H7 (cell line): ENCODE results near the gene ARMC10. TPM values are rescaled to one million over a fixed set of nuclear protein-coding genes. Genes with fewer than 3 reads are reported as not detected.
"Not testable (repeated sequence)": the region's sequence is repeated elsewhere in the genome, so short reads cannot be mapped to it uniquely, and the experiment has no call there.

Experiments used
- DNase-seq: peaks from one replicate; pipeline ENCODE4 v3.0.0; 2012
- H3K27me3 ChIP-seq: 2 replicates; pipeline ENCODE4 v1.6.0; 2011; ENCODE audit warnings: mild to moderate bottlenecking, low read length; ENCODE audit not compliant: control insufficient read depth, insufficient read depth
- H3K36me3 ChIP-seq: replicated peaks from 2 replicates; pipeline ENCODE4 v1.5.1; 2011; ENCODE audit warnings: low read length; ENCODE audit not compliant: control insufficient read depth, insufficient read depth
- H3K4me3 ChIP-seq: 2 replicates; pipeline ENCODE4 v1.5.1; 2011; ENCODE audit warnings: low read depth, mild to moderate bottlenecking, control low read depth, low read length, moderate library complexity; ENCODE audit not compliant: insufficient read depth
- total RNA-seq: library from RNA; depleted of rRNA; stranded (reverse); fragments of >200 nt; shearing (Covaris generic); gene quantifications from 2 replicates; pipeline ENCODE4 v1.2.3, GENCODE V29; 2014; rRNA removed

The ARMC10 gene
- total RNA-seq: 30.1 and 36.9 TPM in 2 replicates

DNA sequence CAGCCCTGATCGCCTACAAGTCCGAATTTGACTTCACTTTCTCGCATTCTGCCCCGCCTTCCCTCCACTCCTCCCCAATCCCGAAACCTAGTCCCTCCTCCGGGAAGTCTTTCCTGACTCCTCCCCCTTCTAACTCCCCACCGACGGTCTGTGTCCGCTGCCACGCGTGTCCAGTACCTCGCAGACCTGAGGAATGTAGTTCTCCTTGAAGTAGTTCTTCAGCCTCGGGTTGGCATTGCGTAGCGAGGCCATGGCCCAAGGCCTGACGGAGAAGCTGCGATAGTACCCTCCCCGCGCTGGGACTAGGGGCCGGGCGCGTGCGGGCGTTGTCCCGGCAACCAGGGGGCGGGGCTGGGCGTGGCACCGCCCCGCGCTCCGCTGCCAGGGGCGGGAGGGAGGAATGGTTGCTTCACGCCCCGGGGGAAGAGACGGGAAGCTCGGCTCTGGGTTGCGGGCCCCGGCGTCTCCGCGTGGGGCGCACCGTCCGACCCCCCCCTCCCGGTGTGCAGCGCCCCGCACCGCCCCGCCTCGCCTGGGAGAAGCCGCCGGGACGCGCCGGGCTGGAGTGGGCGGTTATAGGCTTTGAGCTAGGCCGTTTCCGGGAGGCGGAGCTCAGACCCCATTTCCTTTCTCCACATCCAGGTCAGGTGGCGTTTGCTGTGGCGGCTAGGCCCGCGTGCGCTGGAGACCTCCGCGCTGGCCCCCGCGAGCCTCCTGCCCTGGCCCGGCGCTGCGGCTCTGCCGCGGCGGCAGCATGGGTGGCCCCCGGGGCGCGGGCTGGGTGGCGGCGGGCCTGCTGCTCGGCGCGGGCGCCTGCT is at the start of gene ARMC10, which contains the start of gene FBXL13:
Gene ARMC10, plus strand, starts transcription at position 622 of the 818 bp plus-strand sequence. Its CDS starts 133 bp downstream, at position 755.
Gene FBXL13, minus strand, starts transcription at position 278 of the 818 bp plus-strand sequence.
- peak; percentile 95 for DNase-seq
- Histone ChIP-seq H3K36me3 (no peaks in the 10 kb centered on the region), H3K4me3 (peak within 1 kb of the TSS; percentile 78), H3K27me3 (no peaks in the 10 kb centered on the region)

DNA sequence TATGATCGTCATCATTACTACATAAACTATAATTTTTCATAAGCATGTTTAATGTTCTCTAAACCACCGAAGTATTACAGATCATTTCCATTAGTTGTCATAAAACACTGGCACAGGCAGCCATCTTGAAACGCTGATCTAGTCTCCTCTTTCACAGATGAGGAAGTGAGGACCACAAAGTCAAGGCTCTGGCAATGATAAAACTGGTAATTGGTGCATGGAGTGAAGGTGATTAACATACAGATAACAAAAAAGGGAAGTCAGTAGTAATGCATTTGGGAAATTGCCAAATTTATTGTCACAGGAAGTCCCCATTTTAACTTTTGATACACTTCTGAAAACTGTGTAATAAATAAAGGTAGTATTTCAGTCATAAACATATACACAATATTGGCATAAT is 49.6 kb upstream of the ARMC10 start:
- H3K4me3 ChIP-seq: no peak overlapping the region
- no peak for DNase-seq
- no peaks in the 10 kb centered on the region for H3K27me3 ChIP-seq
- H3K36me3 ChIP-seq: no peaks in the 10 kb centered on the region

DNA sequence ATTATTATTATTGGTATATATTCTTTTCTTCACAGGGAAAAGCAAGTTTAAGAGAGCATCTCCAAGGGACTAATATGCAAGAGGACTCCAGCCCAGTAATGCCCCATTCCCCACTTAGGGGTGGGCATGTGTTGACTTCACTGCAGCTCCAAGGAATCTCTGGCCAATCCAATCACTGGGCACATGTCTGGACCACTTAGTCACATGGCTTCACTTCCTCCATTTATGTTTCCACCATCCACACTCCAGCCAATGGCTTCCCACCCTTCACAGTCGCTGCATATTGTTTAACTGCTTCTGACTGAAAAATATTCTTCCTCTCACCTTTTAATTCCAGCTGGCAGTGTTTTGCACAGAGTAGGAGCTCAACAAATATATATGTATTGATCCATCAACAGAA is 43.9 kb upstream of the ARMC10 start:
- H3K4me3 ChIP-seq: no peak overlapping the region
- H3K27me3 ChIP-seq: no peaks in the 10 kb centered on the region
- no peak for DNase-seq
- H3K36me3 ChIP-seq: no peaks in the 10 kb centered on the region

DNA sequence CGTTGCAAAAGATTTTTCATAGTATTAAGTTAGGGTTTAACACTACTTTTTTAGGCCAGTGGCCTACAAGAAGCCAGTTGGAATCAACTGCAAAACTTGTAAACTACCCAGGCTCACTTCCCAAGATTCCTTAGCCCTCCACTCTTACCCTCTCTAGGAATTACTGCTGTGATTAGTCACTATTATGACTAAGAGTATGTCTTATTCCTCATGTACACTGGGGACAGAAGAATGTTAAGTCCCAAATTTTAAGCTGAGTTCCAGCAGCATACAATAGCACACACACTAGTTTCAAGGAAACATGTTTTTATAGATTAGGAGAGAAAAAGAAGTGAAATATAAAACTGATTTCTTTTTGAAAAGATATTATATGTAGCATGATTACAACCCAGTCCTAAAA is 43.2 kb upstream of the ARMC10 start:
- H3K4me3 ChIP-seq: no peak overlapping the region
- no peaks in the 10 kb centered on the region for H3K27me3 ChIP-seq
- no peak for DNase-seq
- H3K36me3 ChIP-seq: no peaks in the 10 kb centered on the region

DNA sequence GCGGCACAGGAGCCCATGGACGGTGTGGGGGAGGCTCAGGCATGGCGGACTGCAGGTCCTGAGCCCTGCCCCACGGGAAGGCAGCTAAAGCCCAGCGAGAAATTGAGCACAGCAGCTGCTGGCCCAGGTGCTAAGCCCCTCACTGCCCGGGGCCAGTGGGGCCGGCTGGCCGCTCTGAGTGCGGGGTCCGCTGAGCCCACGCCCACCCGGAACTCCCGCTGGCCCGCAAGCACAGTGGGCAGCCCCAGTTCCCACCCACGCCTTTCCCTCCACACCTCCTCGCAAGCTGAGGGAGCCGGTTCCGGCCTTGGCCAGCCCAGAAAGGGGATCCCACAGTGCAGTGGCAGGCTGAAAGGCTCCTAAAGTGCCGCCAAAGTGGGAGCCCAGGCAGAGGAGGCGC is 40.6 kb upstream of the ARMC10 start:
- not testable (repeated sequence) for DNase-seq, H3K27me3 ChIP-seq, H3K4me3 ChIP-seq, H3K36me3 ChIP-seq

DNA sequence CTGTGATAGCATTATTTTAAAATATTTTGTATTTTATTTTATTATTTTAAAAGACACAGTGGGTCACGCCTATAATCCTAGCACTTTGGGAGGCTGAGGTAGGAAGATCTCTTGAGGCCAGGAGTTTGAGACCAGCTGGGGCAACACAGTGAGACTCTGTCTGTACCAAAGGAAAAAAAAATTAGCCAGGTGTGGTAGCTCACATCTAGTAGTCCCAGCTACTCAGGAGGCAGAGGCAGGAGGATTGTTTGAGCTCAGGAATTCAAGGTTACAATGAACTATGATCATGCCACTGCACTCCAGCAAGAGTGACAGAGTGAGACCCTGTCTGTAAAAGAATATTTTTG is 37.5 kb upstream of the ARMC10 start:
- no peak for DNase-seq
- no peaks in the 10 kb centered on the region for H3K27me3 ChIP-seq
- no peaks in the 10 kb centered on the region for H3K36me3 ChIP-seq
- H3K4me3 ChIP-seq: no peak overlapping the region

DNA sequence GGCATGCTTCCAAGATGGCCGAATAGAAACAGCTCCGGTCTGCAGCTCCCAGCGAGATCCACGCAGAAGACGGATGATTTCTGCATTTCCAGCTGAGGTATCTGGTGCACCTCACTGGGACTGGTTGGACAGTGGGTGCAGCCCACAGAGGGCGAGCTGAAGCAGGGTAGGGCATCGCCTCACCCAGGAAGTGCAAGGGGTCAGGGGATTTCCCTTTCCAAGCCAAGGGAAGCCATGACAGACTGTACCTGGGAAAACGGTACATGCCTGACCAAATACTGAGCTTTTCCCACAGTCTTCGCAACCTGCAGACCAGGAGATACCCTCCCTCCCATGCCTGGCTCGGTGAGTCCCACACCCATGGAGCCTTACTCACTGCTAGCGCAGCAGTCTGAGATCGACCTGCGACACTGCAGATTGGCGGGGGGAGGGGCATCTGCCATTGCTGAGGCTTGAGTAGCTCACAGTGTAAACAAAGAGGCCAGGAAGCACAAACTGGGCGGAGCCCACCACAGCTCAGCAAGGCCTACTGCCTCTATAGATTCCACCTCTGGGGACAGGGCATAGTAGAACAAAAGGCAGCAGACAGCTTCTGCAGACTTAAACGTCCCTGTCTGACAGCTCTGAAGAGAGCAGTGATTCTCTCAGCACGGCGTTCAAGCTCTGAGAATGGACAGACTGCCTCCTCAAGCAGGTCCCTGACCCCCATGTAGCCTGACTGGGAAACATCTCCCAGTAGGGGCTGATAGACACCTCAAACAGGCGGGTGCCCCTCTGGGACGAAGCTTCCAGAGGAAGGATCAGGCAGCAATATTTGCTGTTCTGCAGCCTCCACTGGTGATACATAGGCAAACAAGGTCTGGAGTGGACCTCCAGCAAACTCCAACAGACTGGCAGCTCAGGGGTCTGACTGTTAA is 36.9 kb upstream of the ARMC10 start:
- H3K27me3 ChIP-seq, DNase-seq, H3K36me3 ChIP-seq, H3K4me3 ChIP-seq: not testable (repeated sequence)

DNA sequence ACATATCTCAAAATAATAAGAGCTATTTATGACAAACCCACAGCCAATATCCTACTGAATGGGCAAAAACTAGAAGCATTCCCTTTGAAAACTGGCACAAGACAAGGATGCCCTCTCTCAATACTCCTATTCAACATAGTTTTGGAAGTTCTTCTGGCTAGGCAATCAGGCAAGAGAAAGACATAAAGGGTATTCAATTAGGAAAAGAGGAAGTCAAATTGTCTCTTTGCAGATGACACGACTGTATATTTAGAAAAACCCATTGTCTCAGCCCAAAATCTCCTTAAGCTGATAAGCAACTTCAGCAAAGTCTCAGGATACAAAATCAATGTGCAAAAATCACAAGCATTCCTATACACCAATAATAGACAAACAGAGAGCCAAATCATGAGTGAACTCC is 33.1 kb upstream of the ARMC10 start:
- H3K4me3 ChIP-seq, DNase-seq, H3K36me3 ChIP-seq, H3K27me3 ChIP-seq: not testable (repeated sequence)

DNA sequence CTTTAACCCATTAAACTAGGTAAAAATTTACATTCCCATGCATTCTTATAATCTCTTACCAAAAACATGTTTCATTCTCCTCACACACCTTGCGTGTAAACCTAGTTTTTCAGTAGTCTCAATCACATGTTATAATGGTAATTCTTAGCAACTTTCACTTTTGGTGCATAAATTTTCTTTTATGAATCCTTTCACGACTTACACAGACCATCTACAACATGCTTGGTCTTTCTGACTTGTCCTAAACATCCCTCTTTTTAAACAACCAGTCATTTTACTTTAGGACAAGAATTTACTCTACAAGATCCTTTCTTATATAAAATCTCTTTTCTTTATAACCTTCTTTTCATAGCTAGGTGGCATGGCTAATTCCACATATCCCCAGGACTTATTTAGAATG is 26.1 kb upstream of the ARMC10 start:
- no peak for DNase-seq
- Histone ChIP-seq H3K36me3 (no peaks in the 10 kb centered on the region; the same call in 1 of the 2 replicates), H3K4me3 (no peak overlapping the region), H3K27me3 (no peaks in the 10 kb centered on the region)

DNA sequence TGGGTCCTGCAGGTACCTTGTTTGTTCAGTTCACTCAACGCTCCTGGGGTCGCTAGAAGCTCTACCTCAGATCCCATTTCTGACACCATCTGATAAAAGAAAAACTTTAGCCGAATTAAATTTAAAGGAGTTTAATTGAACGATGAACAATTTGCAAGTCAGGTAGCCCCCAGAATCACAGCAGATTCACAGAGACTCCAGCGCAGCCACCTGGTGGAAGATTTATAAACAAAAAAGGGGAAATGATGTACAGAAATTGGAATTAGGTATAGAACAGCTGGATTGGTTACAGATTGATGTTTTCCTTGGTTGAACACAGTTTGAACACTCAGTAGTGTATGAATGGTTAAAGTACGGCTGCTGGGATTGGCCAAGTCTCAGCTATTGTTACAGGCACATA is 23.4 kb upstream of the ARMC10 start:
- no peaks in the 10 kb centered on the region for H3K27me3 ChIP-seq
- DNase-seq: no peak
- H3K4me3 ChIP-seq: no peak overlapping the region
- no peaks in the 10 kb centered on the region; the same call in 1 of the 2 replicates for H3K36me3 ChIP-seq

DNA sequence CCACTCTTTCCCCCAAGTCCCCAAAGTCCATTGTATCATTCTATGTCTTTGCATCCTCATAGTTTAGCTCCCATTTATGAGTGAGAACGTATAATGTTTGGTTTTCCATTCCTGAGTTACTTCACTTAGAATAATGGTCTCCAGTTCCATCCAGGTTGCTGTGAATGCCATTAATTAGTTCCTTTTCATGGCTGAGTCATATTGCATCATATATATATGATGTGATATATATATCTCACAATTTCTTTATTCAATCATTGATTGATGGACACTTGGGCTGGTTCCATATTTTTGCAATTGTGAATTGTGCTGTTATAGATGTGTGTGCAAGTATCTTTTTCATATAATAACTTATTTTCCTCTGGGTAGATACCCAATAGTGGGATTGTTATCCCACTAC is 18.9 kb upstream of the ARMC10 start:
- not testable (repeated sequence) for H3K36me3 ChIP-seq, H3K27me3 ChIP-seq, H3K4me3 ChIP-seq, DNase-seq

DNA sequence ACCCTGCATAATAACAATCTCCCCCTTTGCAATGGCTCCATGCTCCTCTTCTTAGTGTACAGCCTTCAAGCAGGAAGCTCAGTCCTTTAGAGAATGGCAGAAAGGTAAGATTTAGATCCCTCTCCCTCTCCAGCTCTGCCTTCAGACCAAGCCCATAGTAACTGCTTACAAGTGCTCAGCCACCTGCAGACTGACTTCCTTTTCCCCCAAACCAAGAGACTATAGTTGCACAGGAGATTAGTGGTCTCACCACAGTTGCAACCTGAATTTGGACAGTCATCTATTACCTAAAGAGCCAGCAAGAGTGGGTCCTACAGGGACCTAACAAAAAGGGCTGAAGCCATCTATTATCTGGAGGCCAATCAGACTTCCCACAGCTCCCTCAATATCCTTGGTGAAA is 16.8 kb upstream of the ARMC10 start:
- no peak overlapping the region for H3K4me3 ChIP-seq
- H3K27me3 ChIP-seq: no peaks in the 10 kb centered on the region
- no peaks in the 10 kb centered on the region; the same call in 1 of the 2 replicates for H3K36me3 ChIP-seq
- no peak for DNase-seq

DNA sequence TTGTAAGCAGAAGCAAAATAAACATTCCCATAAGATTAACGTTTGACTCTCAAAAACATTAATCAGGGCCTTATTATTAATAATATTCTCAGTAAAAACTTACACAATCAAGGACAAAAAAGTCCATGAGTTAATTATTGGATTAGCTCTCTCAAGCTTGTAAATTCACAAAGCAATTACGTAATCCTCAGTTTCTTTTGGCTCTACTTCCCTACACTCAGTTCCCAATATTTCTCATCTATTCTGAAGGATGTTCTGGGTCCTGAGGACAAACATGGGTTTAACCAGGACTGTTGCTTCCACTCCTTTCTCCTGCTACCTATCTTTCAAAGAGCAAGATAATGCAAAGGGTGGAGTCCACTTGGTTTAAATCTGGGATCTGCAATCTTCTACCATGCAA is 15.5 kb upstream of the ARMC10 start:
- H3K4me3 ChIP-seq: no peak overlapping the region
- H3K27me3 ChIP-seq: no peaks in the 10 kb centered on the region
- DNase-seq: no peak
- no peaks in the 10 kb centered on the region for H3K36me3 ChIP-seq

DNA sequence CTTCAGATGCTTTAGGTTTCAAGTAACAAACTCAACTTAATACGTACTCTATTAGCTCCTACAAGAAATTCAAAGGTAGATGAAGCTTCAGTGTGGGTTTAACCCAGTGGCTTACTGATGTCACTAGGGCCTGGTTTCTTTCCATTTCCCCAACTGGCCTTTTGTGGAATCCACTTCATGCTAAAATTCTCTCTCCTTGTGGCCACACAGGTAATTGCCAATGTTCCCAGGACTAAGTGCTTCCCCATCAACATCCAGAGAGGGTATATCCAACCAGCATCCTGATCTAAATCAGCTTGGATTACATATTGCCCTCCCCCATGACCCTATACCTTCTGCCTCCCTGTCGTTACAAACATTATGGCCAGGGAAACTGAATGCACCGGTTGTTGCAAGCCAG is 11.0 kb upstream of the ARMC10 start:
- Histone ChIP-seq H3K4me3 (no peak overlapping the region), H3K27me3 (no peaks in the 10 kb centered on the region), H3K36me3 (no peaks in the 10 kb centered on the region)
- peak; percentile 41 for DNase-seq

DNA sequence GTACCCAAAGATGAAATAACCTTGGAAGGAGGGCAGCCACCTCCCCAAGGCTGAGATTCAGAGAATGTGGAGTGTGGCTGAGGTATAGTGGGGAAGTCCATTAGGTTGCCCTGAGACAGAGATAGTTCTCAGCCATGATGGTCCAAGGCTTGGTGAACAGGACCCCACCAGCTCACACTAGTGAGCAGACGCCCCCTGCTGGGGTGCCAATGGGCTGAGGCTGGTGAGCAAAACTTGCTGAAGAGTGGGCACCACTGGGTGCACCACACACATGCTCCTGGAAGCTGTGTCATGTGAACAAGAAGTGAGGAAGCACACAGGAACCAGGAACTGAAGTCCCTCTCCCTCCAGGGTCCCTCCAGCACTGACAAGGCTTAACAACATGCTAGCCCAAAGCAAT is 9.3 kb upstream of the ARMC10 start:
- H3K36me3 ChIP-seq: no peaks in the 10 kb centered on the region
- no peaks in the 10 kb centered on the region for H3K27me3 ChIP-seq
- no peak overlapping the region for H3K4me3 ChIP-seq
- peak; percentile 43 for DNase-seq
